A549 (cell line): ENCODE data around the gene PDLIM5. TPM values are rescaled to one million over a fixed set of nuclear protein-coding genes. Genes with fewer than 3 reads are reported as not detected.

Experiments
- ATAC-seq, 2 experiments: fragments of 200-7000 bp in 1 of 2; fragments of >200 bp in 1 of 2; cut with Nextera tagmentation in 1 of 2; cut with Tn5 transposase in 1 of 2; 3 replicates each; pipeline versions ENCODE4 v1.8.0 to v1.9.1; 2018 to 2020; ENCODE audit warnings: mild to moderate bottlenecking in 1 of 2, moderate library complexity in 1 of 2
- CTCF ChIA-PET: fragments of 300-600 bp; sonication (Branson Sonifier 250); formaldehyde crosslinking; extraction: SDS; loops from one replicate; lab custom pipeline; 2021; ENCODE audit warnings: antibody characterized with exemption, inconsistent platforms; lab: Yijun Ruan, JAX
- POLR2A ChIA-PET: fragments of 350-600 bp; formaldehyde crosslinking; extraction: SDS; loops from one replicate; lab custom pipeline; 2021; ENCODE audit warnings: antibody characterized with exemption, inconsistent platforms; lab: Yijun Ruan, JAX
- DNase-seq, 2 experiments: peaks; one replicate each; pipeline versions ENCODE4 v3.0.0 to v3.0.0-alpha.2; 2011 to 2016; ENCODE audit warnings: low read depth in 1 of 2, low spot score in 1 of 2
- FAIRE-seq: peaks from 2 replicates; lab custom pipeline; 2011; peaks lifted over from hg19 to GRCh38; lab: Jason Lieb, UNC
- H3K27ac ChIP-seq, 2 experiments: fragments of >200 bp; sonication (Bioruptor Twin); formaldehyde crosslinking; 3 replicates each; pipeline ENCODE4 v1.5.1; 2016 to 2017
- H3K4me1 ChIP-seq: fragments of >200 bp; sonication (Bioruptor Twin); formaldehyde crosslinking; 3 replicates; pipeline ENCODE4 v1.6.1; 2016
- H3K4me2 ChIP-seq: fragments of >200 bp; sonication (Bioruptor Twin); formaldehyde crosslinking; 3 replicates; pipeline ENCODE4 v1.6.1; 2016
- H3K4me3 ChIP-seq: fragments of >200 bp; sonication (Bioruptor Twin); formaldehyde crosslinking; 3 replicates; pipeline ENCODE4 v1.5.1; 2016
- H3K9me3 ChIP-seq: fragments of >200 bp; sonication (Bioruptor Twin); formaldehyde crosslinking; 3 replicates; pipeline ENCODE4 v1.6.1; 2016
- ATOH8 ChIP-seq: fragments of 250-450 bp; sonication (Bioruptor Pico); IDR thresholded peaks from 2 replicates; pipeline ENCODE4 v1.5.0; 2020; ENCODE audit warnings: low read depth, mild to moderate bottlenecking, moderate library complexity
- BCL3 ChIP-seq: fragments of >200 bp; sonication (Bioruptor Twin); formaldehyde crosslinking; IDR thresholded peaks from 3 replicates; pipeline ENCODE4 v1.6.1; 2016
- CBX2 ChIP-seq: fragments of 200-600 bp; sonication (generic); IDR thresholded peaks from 2 replicates; pipeline ENCODE4 v1.6.1; 2016; ENCODE audit warnings: low read depth, mild to moderate bottlenecking, borderline replicate concordance
- CHD2 ChIP-seq: fragments of 150-350 bp; IDR thresholded peaks from 2 replicates; pipeline ENCODE4 v1.6.1; 2014; ENCODE audit warnings: low read length; ENCODE audit not compliant: partially characterized antibody
- HEYL ChIP-seq: fragments of 250-450 bp; sonication (Bioruptor Pico); IDR thresholded peaks from 2 replicates; pipeline ENCODE4 v1.8.0; 2021; ENCODE audit warnings: mild to moderate bottlenecking, moderate library complexity
- HMGXB4 ChIP-seq: fragments of 250-450 bp; sonication (Bioruptor Pico); IDR thresholded peaks from 2 replicates; pipeline ENCODE4 v1.5.0; 2021; ENCODE audit warnings: mild to moderate bottlenecking, moderate library complexity, borderline replicate concordance
- HOXA7 ChIP-seq: fragments of 250-450 bp; sonication (Bioruptor Pico); IDR thresholded peaks from 2 replicates; pipeline ENCODE4 v1.5.0; 2020; ENCODE audit warnings: mild to moderate bottlenecking, moderate library complexity
- HOXB13 ChIP-seq: fragments of 250-450 bp; sonication (Bioruptor Pico); IDR thresholded peaks from 2 replicates; pipeline ENCODE4 v1.5.0; 2020; ENCODE audit warnings: low read depth, mild to moderate bottlenecking, moderate library complexity
- JUNB ChIP-seq: fragments of >200 bp; sonication (Bioruptor Twin); formaldehyde crosslinking; IDR thresholded peaks from 2 replicates; pipeline ENCODE4 v1.6.1; 2016
- MAX ChIP-seq: IDR thresholded peaks from 2 replicates; pipeline ENCODE4 v1.6.1; 2012
- MAZ ChIP-seq: fragments of 150-350 bp; IDR thresholded peaks from 2 replicates; pipeline ENCODE4 v1.6.1; 2014; ENCODE audit warnings: antibody characterized with exemption, low read depth, low read length, borderline replicate concordance
- POLR2AphosphoS2 ChIP-seq: conservative IDR thresholded peaks from 2 replicates; pipeline ENCODE4 v1.6.1; 2012; ENCODE audit warnings: low read length, improper control_type of control experiment, inconsistent platforms
- TFCP2L1 ChIP-seq: fragments of 250-450 bp; sonication (Bioruptor Pico); IDR thresholded peaks from 2 replicates; pipeline ENCODE4 v1.5.0; 2021; ENCODE audit warnings: mild to moderate bottlenecking
- TP53 ChIP-seq: fragments of 250-450 bp; sonication (Bioruptor Pico); IDR thresholded peaks from 2 replicates; pipeline ENCODE4 v1.5.0; 2021; ENCODE audit warnings: mild to moderate bottlenecking, moderate library complexity
- ZFP36 ChIP-seq: fragments of 450-650 bp; IDR thresholded peaks from 2 replicates; pipeline ENCODE4 v1.6.1; 2014; ENCODE audit warnings: borderline replicate concordance; ENCODE audit not compliant: partially characterized antibody
- WGBS: methylation state at CpG from one replicate; pipeline ENCODE4 v1.1.6; 2017; ENCODE audit errors: missing lambda C conversion rate; 5-methylcytosine and 5-hydroxymethylcytosine counted together
- polyA plus RNA-seq, 4 experiments: library from polyadenylated mRNA; depleted of rRNA in 3 of 4; stranded (reverse); fragments of >200 nt; fragmentation: RNase III in 1 of 4; extraction: RNeasy Plus Mini Kit Qiagen cat#74134 plus additional on column Dnase treatment in 1 of 4; gene quantifications; 2 replicates in 3 of 4; 3 replicates in 1 of 4; pipeline ENCODE4 v1.2.3, GENCODE V29; 2011 to 2017

Gene PDLIM5
- polyA plus RNA-seq, 2 of the 4 experiments (the other 2 are of a cell fraction): 54.2 to 242 TPM

GRCh38 chr4:94671113-94671512 is 219.4 kb downstream of the PDLIM5 start:
- FAIRE-seq (no peak), DNase-seq (no peak), ATAC-seq (peak in 1 of 2 experiments; percentile 2; a peak in 2 of 6 replicates)
- ChIA-PET POLR2A (no interaction called here), CTCF (interaction anchor here (0.8 to 1.6 kb wide), 2 partner anchors 10 to 71 kb away, joined by 3 to 4 read pairs; no protein-coding TSS in a partner anchor)
- H3K27ac ChIP-seq: peak overlapping the region; percentile 74 to 83
- TF ChIP-seq TP53 (CRISPR knock-in tag) (0 out of 2 replicates have a peak, but pooled peaks have one; percentile 39), HEYL (CRISPR knock-in tag) (peak; percentile 41; the same call in 1 of the 2 replicates), HOXA7 (CRISPR knock-in tag) (no peak), HOXB13 (CRISPR knock-in tag) (peak; percentile 74; the same call in 1 of the 2 replicates)
- WGBS: 88% methylated on average over 5 of the region's 5 CpGs
- no peaks in the 10 kb centered on the region for H3K9me3 ChIP-seq
- peaks cover 63% of the 10 kb centered on the region for H3K4me1 ChIP-seq
- H3K4me2 ChIP-seq: peak overlapping the region; percentile 66
- no peak overlapping the region for H3K4me3 ChIP-seq

GRCh38 chr4:94673961-94674360 is 222.2 kb downstream of the PDLIM5 start:
- TF ChIP-seq POLR2AphosphoS2 (no peak), MAZ (no peak), JUNB (no peak), MAX (no peak)
- TF ChIP-seq, all 56 proteins: peak for 0
- H3K4me1 ChIP-seq: peaks cover 47% of the 10 kb centered on the region
- H3K27ac ChIP-seq: peak overlapping the region; percentile 5 to 61; a peak in 4 of 6 replicates
- no peak overlapping the region for H3K4me2 ChIP-seq
- no peak for ATAC-seq
- H3K9me3 ChIP-seq: no peaks in the 10 kb centered on the region
- no peak for FAIRE-seq
- POLR2A ChIA-PET: no interaction called here
- H3K4me3 ChIP-seq: no peak overlapping the region
- WGBS: 91% methylated on average over 2 of the region's 2 CpGs
- DNase-seq: no peak
- CTCF ChIA-PET: interaction anchor here (1.1 to 1.3 kb wide), 2 partner anchors 26 to 49 kb away, joined by 3 read pairs; no protein-coding TSS in a partner anchor

- peak overlapping the region; percentile 8; the same call in 1 of the 3 replicates for H3K4me2 ChIP-seq
- TF ChIP-seq BCL3 (no peak), TFCP2L1 (CRISPR knock-in tag) (no peak), HMGXB4 (CRISPR knock-in tag) (no peak), CBX2 (no peak), ZFP36 (no peak), CHD2 (no peak), ATOH8 (CRISPR knock-in tag) (no peak)
- TF ChIP-seq, all 56 proteins: peak for 0
- peak; percentile 63; a peak in 5 of 6 replicates for ATAC-seq
- no peak for FAIRE-seq
- no peaks in the 10 kb centered on the region for H3K9me3 ChIP-seq
- WGBS: 63% methylated on average over 2 of the region's 2 CpGs
- DNase-seq: no peak
- ChIA-PET POLR2A (no interaction called here), CTCF (interaction anchor here (0.9 to 1.0 kb wide), 2 partner anchors 11 to 56 kb away, joined by 3 to 5 read pairs; no protein-coding TSS in a partner anchor)
- no peak overlapping the region for H3K4me3 ChIP-seq
- peak overlapping the region; percentile 35 to 50; a peak in 5 of 6 replicates for H3K27ac ChIP-seq
- H3K4me1 ChIP-seq: peaks cover 17% of the 10 kb centered on the region
These were observed 225.2 kb downstream of the PDLIM5 start for GRCh38 chr4:94676970-94677369.
